Type B pancreatic cell (in vitro differentiated cells): ENCODE data around the gene TBRG4. TPM values are rescaled to one million over a fixed set of nuclear protein-coding genes. Genes with fewer than 3 reads are reported as not detected.

Experiments
- DNase-seq: peaks from one replicate; pipeline ENCODE4 v3.0.0; 2021; ENCODE audit warnings: mixed read lengths; ENCODE audit not compliant: unreplicated experiment; ENCODE audit errors: extremely low spot score
- H3K27ac Mint-ChIP-seq: 2 replicates; pipeline ENCODE4 v1.8.0; 2021; ENCODE audit warnings: mild to moderate bottlenecking, mixed read lengths
- H3K27me3 Mint-ChIP-seq: 2 replicates; pipeline ENCODE4 v1.8.0; 2021; ENCODE audit warnings: mixed read lengths
- H3K36me3 Mint-ChIP-seq: 2 replicates; pipeline ENCODE4 v1.8.0; 2021; ENCODE audit warnings: mixed read lengths
- H3K4me1 Mint-ChIP-seq: one replicate; pipeline ENCODE4 v1.8.0; 2021; ENCODE audit warnings: mixed read lengths; ENCODE audit not compliant: unreplicated experiment
- H3K4me3 Mint-ChIP-seq: 2 replicates; pipeline ENCODE4 v1.8.0; 2021; ENCODE audit warnings: mild to moderate bottlenecking, mixed read lengths
- H3K9me3 Mint-ChIP-seq: 2 replicates; pipeline ENCODE4 v1.8.0; 2021; ENCODE audit warnings: mixed read lengths
- total RNA-seq: library from RNA; stranded (reverse); gene quantifications from 2 replicates; pipeline ENCODE4 v1.2.1, GENCODE V29; 2021; ENCODE audit warnings: low replicate concordance
- TF ChIP-seq, protein P1 (sequence below): fragments of 200-600 bp; sonication (generic); conservative IDR thresholded peaks from 2 replicates; pipeline ENCODE4 v1.5.0; 2021; ENCODE audit warnings: antibody characterized with exemption, mild to moderate bottlenecking

Gene TBRG4
- total RNA-seq, 1 donor from 2014 or later = 88.2 TPM

DNA sequence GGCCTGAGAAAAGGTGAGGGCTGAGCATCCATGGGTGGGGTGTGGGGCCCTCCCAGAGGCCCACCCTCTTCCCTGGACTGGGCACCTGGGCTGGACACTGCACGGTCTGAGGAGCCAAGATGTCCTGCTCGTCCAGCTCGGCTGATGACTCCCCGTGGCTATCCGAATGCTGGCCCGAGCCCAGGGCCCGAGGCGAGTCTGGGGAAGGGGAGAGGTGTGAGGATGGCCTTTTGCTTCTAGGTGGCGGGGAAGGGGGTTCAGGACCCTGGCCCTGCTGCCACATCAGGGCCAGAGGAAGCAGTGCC lies 29.9 kb downstream of the TBRG4 start:
- no peaks in the 10 kb centered on the region for H3K36me3 Mint-ChIP-seq

DNA sequence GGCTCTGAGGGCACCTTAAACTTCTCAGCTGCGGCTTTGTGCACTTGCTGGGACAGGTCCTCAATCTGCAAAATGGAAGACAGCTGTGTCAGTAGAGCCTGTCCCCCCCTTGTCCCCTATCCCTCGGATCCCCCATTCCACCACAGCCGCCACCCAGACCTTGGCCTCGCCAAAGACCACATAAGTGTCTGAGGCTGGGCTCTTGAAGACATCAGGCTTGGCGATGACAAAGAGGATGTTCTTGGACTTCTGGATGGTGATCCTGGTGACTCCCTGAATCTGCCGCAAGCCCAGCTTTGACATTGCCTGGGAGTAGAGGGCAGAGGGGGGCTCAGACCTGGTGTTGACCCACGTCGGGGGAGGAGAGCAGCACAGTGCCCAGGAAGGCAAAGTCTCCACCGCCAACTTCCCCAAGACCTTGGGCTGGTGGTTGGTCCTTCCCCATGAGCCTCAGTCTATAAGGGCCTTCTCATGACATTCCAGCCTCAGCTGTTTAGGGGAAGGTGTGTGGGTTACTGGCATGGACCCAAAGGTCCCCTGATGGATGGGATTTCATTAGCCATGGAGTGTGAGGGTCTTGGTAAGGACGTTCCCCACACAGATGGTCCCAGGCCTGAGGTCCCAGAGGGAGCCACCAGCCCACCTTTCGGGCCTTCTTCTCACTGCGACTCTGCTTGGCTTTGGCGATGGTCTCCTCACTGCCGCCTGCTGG lies 30.4 kb downstream of the TBRG4 start:
- H3K27me3 Mint-ChIP-seq = no peaks in the 10 kb centered on the region
- DNase-seq = no peak
- no peaks in the 10 kb centered on the region for H3K36me3 Mint-ChIP-seq
- TF ChIP-seq, protein P1, sequence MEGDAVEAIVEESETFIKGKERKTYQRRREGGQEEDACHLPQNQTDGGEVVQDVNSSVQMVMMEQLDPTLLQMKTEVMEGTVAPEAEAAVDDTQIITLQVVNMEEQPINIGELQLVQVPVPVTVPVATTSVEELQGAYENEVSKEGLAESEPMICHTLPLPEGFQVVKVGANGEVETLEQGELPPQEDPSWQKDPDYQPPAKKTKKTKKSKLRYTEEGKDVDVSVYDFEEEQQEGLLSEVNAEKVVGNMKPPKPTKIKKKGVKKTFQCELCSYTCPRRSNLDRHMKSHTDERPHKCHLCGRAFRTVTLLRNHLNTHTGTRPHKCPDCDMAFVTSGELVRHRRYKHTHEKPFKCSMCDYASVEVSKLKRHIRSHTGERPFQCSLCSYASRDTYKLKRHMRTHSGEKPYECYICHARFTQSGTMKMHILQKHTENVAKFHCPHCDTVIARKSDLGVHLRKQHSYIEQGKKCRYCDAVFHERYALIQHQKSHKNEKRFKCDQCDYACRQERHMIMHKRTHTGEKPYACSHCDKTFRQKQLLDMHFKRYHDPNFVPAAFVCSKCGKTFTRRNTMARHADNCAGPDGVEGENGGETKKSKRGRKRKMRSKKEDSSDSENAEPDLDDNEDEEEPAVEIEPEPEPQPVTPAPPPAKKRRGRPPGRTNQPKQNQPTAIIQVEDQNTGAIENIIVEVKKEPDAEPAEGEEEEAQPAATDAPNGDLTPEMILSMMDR = no peak
- H3K4me3 Mint-ChIP-seq = no peak overlapping the region
- no peaks in the 10 kb centered on the region for H3K9me3 Mint-ChIP-seq
- H3K27ac Mint-ChIP-seq = no peak overlapping the region
- no peaks in the 10 kb centered on the region for H3K4me1 Mint-ChIP-seq

More for the DNA sequence above, 29.9 kb downstream of the TBRG4 start:
- Mint-ChIP-seq H3K9me3 (no peaks in the 10 kb centered on the region), H3K4me3 (no peak overlapping the region), H3K4me1 (no peaks in the 10 kb centered on the region), H3K27ac (no peak overlapping the region), H3K27me3 (no peaks in the 10 kb centered on the region)
- TF ChIP-seq, protein P1 = no peak
- DNase-seq = no peak

DNA sequence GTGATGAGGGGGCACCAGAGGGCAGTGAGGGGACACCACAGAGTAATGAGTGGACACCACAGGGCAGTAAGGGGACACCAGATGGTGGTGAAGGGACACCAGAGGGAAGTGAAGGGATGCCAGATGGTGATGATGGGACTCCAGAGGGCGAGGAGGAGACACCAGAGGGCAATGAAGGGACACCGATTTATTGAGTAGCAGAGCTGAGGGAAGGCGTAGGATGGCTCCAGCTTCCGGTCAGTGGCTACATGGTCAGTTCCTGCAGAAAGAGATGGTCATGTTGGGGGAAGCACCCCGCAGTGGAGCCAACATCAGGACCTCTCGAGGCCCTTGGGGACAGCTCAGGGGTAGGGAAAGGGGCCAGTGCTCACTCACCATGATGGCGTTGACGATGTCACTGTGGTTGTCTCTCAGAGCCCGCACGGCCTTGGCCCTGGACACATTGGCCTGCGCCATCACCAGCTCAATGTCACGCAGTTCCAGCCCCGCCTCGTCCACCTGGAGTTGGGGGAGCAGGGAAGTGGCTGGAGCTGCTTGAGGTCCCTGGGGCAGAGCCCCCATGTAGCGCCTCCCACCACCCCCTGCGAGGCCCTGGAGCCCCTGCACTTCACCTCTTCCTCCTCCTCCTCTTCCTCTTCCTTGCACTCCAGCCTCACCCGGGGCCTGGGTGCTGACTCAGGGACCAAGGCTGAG lies 31.1 kb downstream of the TBRG4 start:
- TF ChIP-seq, protein P1 = no peak
- Mint-ChIP-seq H3K4me3 (no peak overlapping the region), H3K27ac (no peak overlapping the region), H3K4me1 (no peaks in the 10 kb centered on the region), H3K36me3 (no peaks in the 10 kb centered on the region), H3K27me3 (no peaks in the 10 kb centered on the region), H3K9me3 (no peaks in the 10 kb centered on the region)
- no peak for DNase-seq

DNA sequence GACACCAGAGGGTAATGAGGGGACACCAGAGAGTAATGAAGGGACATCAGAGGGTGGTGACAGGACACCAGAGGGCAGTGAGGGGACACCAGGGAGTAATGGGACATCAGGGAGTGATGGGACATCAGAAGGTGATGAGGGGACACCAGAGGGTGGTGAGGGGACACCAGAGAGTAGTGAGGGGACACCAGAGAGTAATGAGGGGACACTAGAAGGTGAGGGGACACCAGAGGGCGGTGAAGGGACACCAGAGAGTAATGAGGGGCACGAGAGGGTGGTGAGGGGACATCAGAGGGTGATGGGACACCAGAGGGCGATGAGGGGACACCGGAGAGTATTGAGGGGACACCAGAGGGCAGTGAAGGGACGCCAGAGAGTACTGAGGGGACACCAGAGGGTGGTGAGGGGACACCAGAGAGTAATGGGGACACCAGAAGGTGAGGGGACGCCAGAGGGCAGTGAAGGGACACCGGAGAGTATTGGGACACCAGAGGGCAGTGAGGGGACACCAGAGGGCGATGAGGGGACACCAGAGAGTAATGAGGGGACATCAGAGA lies 33.3 kb downstream of the TBRG4 start:
- Mint-ChIP-seq H3K27ac (no peak overlapping the region), H3K36me3 (peaks cover 2% of the 10 kb centered on the region), H3K9me3 (no peaks in the 10 kb centered on the region), H3K4me3 (no peak overlapping the region), H3K27me3 (no peaks in the 10 kb centered on the region), H3K4me1 (no peaks in the 10 kb centered on the region)
- TF ChIP-seq, protein P1 = no peak
- no peak for DNase-seq

DNA sequence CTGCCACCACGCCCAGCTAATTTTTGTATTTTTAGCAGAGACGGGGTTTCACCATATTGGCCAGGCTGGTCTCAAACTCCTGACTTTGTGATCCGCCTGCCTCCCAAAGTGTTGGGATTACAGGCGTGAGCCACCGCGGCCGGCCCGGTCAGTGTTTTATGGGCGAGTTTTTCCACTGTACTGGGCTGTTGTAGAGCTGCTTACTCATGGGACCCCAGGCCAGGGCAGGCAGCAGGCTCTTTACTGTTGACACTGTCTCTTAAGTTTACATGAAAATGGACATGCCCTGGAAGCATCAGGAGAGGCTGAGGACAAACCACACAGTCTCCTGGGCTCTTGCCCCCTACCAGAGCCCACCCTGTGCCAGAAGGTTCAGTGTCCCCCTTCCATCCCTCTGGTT lies 33.9 kb downstream of the TBRG4 start:
- peaks cover 6% of the 10 kb centered on the region for H3K36me3 Mint-ChIP-seq
- H3K9me3 Mint-ChIP-seq = no peaks in the 10 kb centered on the region
- H3K4me3 Mint-ChIP-seq = no peak overlapping the region
- TF ChIP-seq, protein P1 = no peak
- H3K27me3 Mint-ChIP-seq = no peaks in the 10 kb centered on the region
- H3K27ac Mint-ChIP-seq = no peak overlapping the region
- no peak for DNase-seq
- H3K4me1 Mint-ChIP-seq = no peaks in the 10 kb centered on the region
